HCT116 (cell line): ENCODE data around the gene NSMCE4A. TPM values are rescaled to one million over a fixed set of nuclear protein-coding genes. Genes with fewer than 3 reads are reported as not detected.
A peak's percentile ranks its signal among the peaks of the same experiment; 100 is the strongest.

ENCODE experiments used
- ATAC-seq: fragments of 200-7000 bp; cut with Tn5 transposase; 2 replicates; pipeline ENCODE4 v1.9.1; 2020; ENCODE audit warnings: mild to moderate bottlenecking, moderate library complexity
- BruUV-seq: library from RNA; stranded (reverse); fragments of 400-500 nt; replicated peaks from 2 replicates; lab custom pipeline; 2021; lab: Mats Ljungman, UMichigan
- CTCF ChIA-PET: fragments of 300-600 bp; sonication (Branson Sonifier 250); formaldehyde crosslinking; loops from one replicate; lab custom pipeline; 2021; ENCODE audit warnings: antibody characterized with exemption; lab: Charles Lee
- POLR2A ChIA-PET: fragments of 300-600, 350-600 bp; sonication (Branson Sonifier 250); formaldehyde crosslinking; loops from one replicate; lab custom pipeline; 2021; ENCODE audit warnings: antibody characterized with exemption; lab: Charles Lee
- RAD21 ChIA-PET, 2 experiments: fragments of 300-600 bp; sonication (Branson Sonifier 250); formaldehyde crosslinking; loops; one replicate each; lab custom pipeline; 2023; ENCODE audit warnings: low total read pairs in 2 of 2; ENCODE audit not compliant: uncharacterized antibody in 2 of 2, unreplicated experiment in 2 of 2, low non-redundant PET in 1 of 2; lab: Charles Lee
- DNase-seq: peaks from one replicate; pipeline ENCODE4 v3.0.0-alpha.2; 2010; ENCODE audit warnings: low read depth, low spot score
- H2AFZ ChIP-seq: fragments of 200-600 bp; shearing (Covaris generic), sonication (generic); 2 replicates; pipeline ENCODE4 v1.6.1; 2017; ENCODE audit warnings: low read depth, mixed run types, mixed read lengths, antibody characterized with exemption, low read length; ENCODE audit not compliant: poor library complexity, severe bottlenecking
- H3K27ac ChIP-seq: 2 replicates; pipeline ENCODE4 v1.5.1; 2012; ENCODE audit warnings: low read depth, low read length
- H3K27me3 ChIP-seq: fragments of 200-600 bp; sonication (generic); 2 replicates; pipeline ENCODE4 v1.6.1; 2016; ENCODE audit warnings: mixed run types, low read length, mixed read lengths; ENCODE audit not compliant: insufficient read depth
- H3K36me3 ChIP-seq, 2 experiments: fragments of 200-500 bp in 1 of 2; fragments of 200-600 bp in 1 of 2; sonication (Bioruptor generic) in 1 of 2; sonication (generic) in 1 of 2; 2 replicates each; pipeline versions ENCODE4 v1.5.1 to v1.6.1; 2014 to 2016; ENCODE audit warnings: low read length in 2 of 2, inconsistent platforms in 1 of 2, mixed read lengths in 1 of 2, mixed run types in 1 of 2; ENCODE audit not compliant: insufficient read depth in 2 of 2, control insufficient read depth in 1 of 2
- H3K4me1 ChIP-seq, 2 experiments: fragments of 200-600 bp in 1 of 2; sonication (generic) in 1 of 2; 2 replicates each; pipeline versions ENCODE4 v1.5.1 to v1.6.1; 2012 to 2017; ENCODE audit warnings: low read length in 2 of 2, inconsistent platforms in 1 of 2, mild to moderate bottlenecking in 1 of 2, mixed read lengths in 1 of 2, mixed run types in 1 of 2, moderate library complexity in 1 of 2; ENCODE audit not compliant: insufficient read depth in 2 of 2, control insufficient read depth in 1 of 2
- H3K4me2 ChIP-seq: fragments of 200-600 bp; sonication (generic); 2 replicates; pipeline ENCODE4 v1.6.1; 2017; ENCODE audit warnings: mixed run types, low read length, mixed read lengths
- H3K4me3 ChIP-seq, 2 experiments: fragments of 200-600 bp in 1 of 2; sonication (generic) in 1 of 2; replicated peaks in 1 of 2; 2 replicates each; pipeline ENCODE4 v1.5.1; 2011 to 2016; ENCODE audit warnings: low read length in 2 of 2, control low read depth in 1 of 2, low read depth in 1 of 2, mild to moderate bottlenecking in 1 of 2, mixed read lengths in 1 of 2, mixed run types in 1 of 2
- H3K79me2 ChIP-seq: fragments of 200-600 bp; sonication (generic); 2 replicates; pipeline ENCODE4 v1.6.1; 2017; ENCODE audit warnings: mild to moderate bottlenecking, mixed run types, low read length, moderate library complexity, mixed read lengths; ENCODE audit not compliant: insufficient read depth
- H3K9ac ChIP-seq: fragments of 200-600 bp; sonication (generic); 2 replicates; pipeline ENCODE4 v1.6.1; 2016; ENCODE audit warnings: low read length, mixed read lengths
- H3K9me2 ChIP-seq: fragments of 200-600 bp; sonication (generic), shearing (Covaris generic); 2 replicates; pipeline ENCODE4 v1.6.1; 2017; ENCODE audit warnings: mixed run types, mild to moderate bottlenecking, moderate library complexity; ENCODE audit not compliant: insufficient read depth
- H3K9me3 ChIP-seq, 2 experiments: fragments of 200-500 bp in 1 of 2; fragments of 200-600 bp in 1 of 2; sonication (Bioruptor generic) in 1 of 2; sonication (generic) in 1 of 2; 2 replicates each; pipeline ENCODE4 v1.6.1; 2014 to 2017; ENCODE audit warnings: low read length in 2 of 2, mixed read lengths in 2 of 2, inconsistent platforms in 1 of 2, low read depth in 1 of 2, mild to moderate bottlenecking in 1 of 2, mixed run types in 1 of 2, moderate library complexity in 1 of 2; ENCODE audit not compliant: control insufficient read depth in 1 of 2, insufficient read depth in 1 of 2
- H4K20me1 ChIP-seq: fragments of 200-600 bp; sonication (generic), shearing (Covaris generic); 2 replicates; pipeline ENCODE4 v1.6.1; 2017; ENCODE audit warnings: mixed run types, mild to moderate bottlenecking, moderate library complexity; ENCODE audit not compliant: insufficient read depth
- CBX3 ChIP-seq: IDR thresholded peaks from 2 replicates; pipeline ENCODE4 v1.6.1; 2012; ENCODE audit warnings: low read depth
- CEBPB ChIP-seq: IDR thresholded peaks from 2 replicates; pipeline ENCODE4 v1.6.1; 2012; ENCODE audit warnings: low read depth
- CTCF ChIP-seq, 3 experiments: fragments of 200-600 bp in 1 of 3; sonication (generic) in 1 of 3; IDR thresholded peaks in 2 of 3; conservative IDR thresholded peaks in 1 of 3; 2 replicates each; pipeline ENCODE4 v1.5.1; 2012 to 2017; ENCODE audit warnings: low read depth in 2 of 3, low read length in 2 of 3, antibody characterized with exemption in 1 of 3, borderline replicate concordance in 1 of 3, control low read depth in 1 of 3, mild to moderate bottlenecking in 1 of 3, mixed read lengths in 1 of 3, mixed run types in 1 of 3, moderate library complexity in 1 of 3; ENCODE audit not compliant: insufficient read depth in 1 of 3
- EGR1 ChIP-seq: IDR thresholded peaks from 2 replicates; pipeline ENCODE4 v1.6.1; 2012; ENCODE audit warnings: low read depth
- ELF1 ChIP-seq: IDR thresholded peaks from 2 replicates; pipeline ENCODE4 v1.6.1; 2012; ENCODE audit warnings: low read depth, borderline replicate concordance
- EZH2 ChIP-seq: fragments of 200-600 bp; sonication (generic); IDR thresholded peaks from 2 replicates; pipeline ENCODE4 v1.6.1; 2017; ENCODE audit warnings: antibody characterized with exemption, mixed run types
- FOSL1 ChIP-seq: IDR thresholded peaks from 2 replicates; pipeline ENCODE4 v1.6.1; 2012; ENCODE audit warnings: low read depth
- JUND ChIP-seq: IDR thresholded peaks from 2 replicates; pipeline ENCODE4 v1.6.1; 2012
- MAX ChIP-seq: IDR thresholded peaks from 2 replicates; pipeline ENCODE4 v1.6.1; 2012
- POLR2AphosphoS5 ChIP-seq: IDR thresholded peaks from 2 replicates; pipeline ENCODE4 v1.6.1; 2011; ENCODE audit warnings: mild to moderate bottlenecking, low read depth, low read length, moderate library complexity
- RAD21 ChIP-seq: IDR thresholded peaks from 2 replicates; pipeline ENCODE4 v1.6.1; 2012; ENCODE audit warnings: low read depth, mild to moderate bottlenecking
- SP1 ChIP-seq: IDR thresholded peaks from 2 replicates; pipeline ENCODE4 v1.6.1; 2012; ENCODE audit warnings: low read depth
- SRF ChIP-seq: IDR thresholded peaks from 2 replicates; pipeline ENCODE4 v1.6.1; 2012; ENCODE audit warnings: low read depth
- YY1 ChIP-seq: IDR thresholded peaks from 2 replicates; pipeline ENCODE4 v1.6.1; 2011; ENCODE audit warnings: low read length, low read depth, moderate library complexity, mild to moderate bottlenecking; ENCODE audit not compliant: insufficient replicate concordance; ENCODE audit errors: extremely low read depth
- ZBTB33 ChIP-seq: IDR thresholded peaks from 2 replicates; pipeline ENCODE4 v1.6.1; 2011; ENCODE audit warnings: mild to moderate bottlenecking, low read length, moderate library complexity; ENCODE audit not compliant: insufficient replicate concordance; ENCODE audit errors: extremely low read depth
- ZFX ChIP-seq: fragments of 450-650 bp; IDR thresholded peaks from 2 replicates; pipeline ENCODE4 v1.6.1; 2017
- ZNF274 ChIP-seq: fragments of 200-500 bp; sonication (Bioruptor generic); IDR thresholded peaks from 2 replicates; pipeline ENCODE4 v1.6.1; 2014; ENCODE audit warnings: mild to moderate bottlenecking, low read depth, low read length, inconsistent platforms
- intact Hi-C: fragments of 100-400 bp; cut with micrococcal nuclease; formaldehyde crosslinking; loops from 2 replicates; pipeline ENCODE4 v1.10.0; 2022
- total RNA-seq: library from RNA; stranded (reverse); gene quantifications from one replicate; pipeline ENCODE4 v1.2.1, GENCODE V29; 2021; ENCODE audit not compliant: unreplicated experiment

The NSMCE4A gene
- total RNA-seq, 1 experiment from 2014 or later = 70.6 TPM

GRCh38 chr10:121926157-121926556 is 48.9 kb downstream of the NSMCE4A start:
- BruUV-seq = no TSS peak
- H3K9me3 ChIP-seq = no peaks in the 10 kb centered on the region
- no peak overlapping the region for H3K9ac ChIP-seq
- H3K36me3 ChIP-seq = no peaks in the 10 kb centered on the region; a peak in 1 of 4 replicates
- no peaks in the 10 kb centered on the region for H3K9me2 ChIP-seq
- DNase-seq (no peak), ATAC-seq (no peak)
- no peaks in the 10 kb centered on the region for H3K27me3 ChIP-seq
- peaks cover 10 to 17% of the 10 kb centered on the region in 2 experiments; a peak in 3 of 4 replicates for H3K4me1 ChIP-seq
- H3K4me3 ChIP-seq = peak overlapping the region in 1 of 2 experiments; percentile 83; a peak in 1 of 4 replicates
- intact Hi-C loops = loop anchor here (5.0 to 10.0 kb wide), 2 partner anchors 136 to 601 kb away; no protein-coding TSS in a partner anchor
- no peak overlapping the region; the same call in 1 of the 2 replicates for H3K27ac ChIP-seq
- RAD21 ChIA-PET = no interaction called here
- CTCF ChIA-PET = no interaction called here
- H4K20me1 ChIP-seq = no peaks in the 10 kb centered on the region
- H2AFZ ChIP-seq = no peak overlapping the region
- H3K79me2 ChIP-seq = peaks cover 38% of the 10 kb centered on the region
- peak overlapping the region; percentile 79; the same call in 1 of the 2 replicates for H3K4me2 ChIP-seq
- TF ChIP-seq ZNF274 = no peak
- TF ChIP-seq MAX = no peak
- no peak for TF ChIP-seq EZH2
- no peak for TF ChIP-seq YY1
- no peak for TF ChIP-seq SP1
- no peak for TF ChIP-seq JUND
- TF ChIP-seq POLR2AphosphoS5 = no peak
- TF ChIP-seq FOSL1 = no peak
- TF ChIP-seq CBX3 = no peak
- TF ChIP-seq CEBPB = no peak
- no peak for TF ChIP-seq ZBTB33
- TF ChIP-seq CTCF (IDR thresholded peaks at IDR 0.05 in 2 of 3, conservative IDR thresholded peaks at IDR 0.05 in 1 of 3; ENCODE audit: borderline replicate concordance in 1 of 3, insufficient read depth in 1 of 3, low read depth in 2 of 3, low read length in 2 of 3) = no peak
- TF ChIP-seq ELF1 = no peak
- no peak for TF ChIP-seq SRF
- TF ChIP-seq ZFX = no peak
- TF ChIP-seq RAD21 = no peak
- TF ChIP-seq EGR1 = no peak
- TF ChIP-seq, all 23 proteins: peak for 0
- POLR2A ChIA-PET = no interaction called here
